GM12892 (cell line): ENCODE data around the gene KIF21A.

Experiments
- POLR2A ChIP-seq: IDR thresholded peaks from 2 replicates; pipeline ENCODE4 v1.6.1; 2011; ENCODE audit warnings: low read depth, low read length, control low read depth
- POLR2AphosphoS5 ChIP-seq: IDR thresholded peaks from 2 replicates; pipeline ENCODE4 v1.6.1; 2011; ENCODE audit warnings: low read depth, low read length, control low read depth
- TAF1 ChIP-seq: IDR thresholded peaks from 2 replicates; pipeline ENCODE4 v1.6.1; 2011; ENCODE audit warnings: low read depth, mild to moderate bottlenecking, control low read depth, low read length, borderline replicate concordance

- TF ChIP-seq POLR2AphosphoS5 (no peak), POLR2A (no peak), TAF1 (no peak)
These were observed 56.6 kb downstream of the KIF21A start for GRCh38 chr12:39386335-39386734.
